ENCODE measurements around the gene CDH12.

The CDH12 gene

GRCh38 chr5:22560147-22560546 lies 293.0 kb downstream of the CDH12 start:
- H3K9ac ChIP-seq (ENCODE audit: low read length), result no peak overlapping the region
- no peak for TF ChIP-seq CTCF (IDR thresholded peaks at IDR 0.05; ENCODE audit: insufficient read depth, low read length, poor library complexity, severe bottlenecking)
- TF ChIP-seq EZH2phosphoT487 (conservative IDR thresholded peaks at IDR 0.05; ENCODE audit: low read length), result no peak

GRCh38 chr5:22557251-22557650 lies 295.9 kb downstream of the CDH12 start:
- H2AFZ ChIP-seq (ENCODE audit: low read depth, low read length, severe bottlenecking), result no peak overlapping the region
- H3K27ac ChIP-seq (ENCODE audit: low read depth, low read length), result no peak overlapping the region
- H3K9me2 ChIP-seq (replicated peaks; ENCODE audit: insufficient read depth, low read length), result no peaks in the 10 kb centered on the region
- no peaks in the 10 kb centered on the region for H3F3A ChIP-seq (ENCODE audit: insufficient read depth)
- H3K27me3 ChIP-seq (ENCODE audit: low read length), result no peaks in the 10 kb centered on the region
- no peak overlapping the region for H3K4me2 ChIP-seq (ENCODE audit: low read depth, low read length, poor library complexity, severe bottlenecking)
- H3K79me2 ChIP-seq (ENCODE audit: insufficient read depth, low read length), result no peaks in the 10 kb centered on the region
- H3K4me3 ChIP-seq (ENCODE audit: insufficient read depth, low read length, poor library complexity, severe bottlenecking), result no peak overlapping the region
- no peaks in the 10 kb centered on the region for H3K36me3 ChIP-seq (ENCODE audit: low read length)
- no peaks in the 10 kb centered on the region for H3K9me3 ChIP-seq (ENCODE audit: insufficient read depth, low read length)
- no peaks in the 10 kb centered on the region for H4K20me1 ChIP-seq (ENCODE audit: low read depth, low read length)
- TF ChIP-seq EZH2phosphoT487 (conservative IDR thresholded peaks at IDR 0.05; ENCODE audit: low read length), result no peak
- TF ChIP-seq CTCF (IDR thresholded peaks at IDR 0.05; ENCODE audit: insufficient read depth, low read length, poor library complexity, severe bottlenecking), result no peak
- H3K9ac ChIP-seq (ENCODE audit: low read length), result no peak overlapping the region

More at GRCh38 chr5:22560147-22560546, 293.0 kb downstream of the CDH12 start:
- Histone ChIP-seq H2AFZ (ENCODE audit: low read depth, low read length, severe bottlenecking) (peak overlapping the region; percentile 51), H3K9me2 (replicated peaks; ENCODE audit: insufficient read depth, low read length) (no peaks in the 10 kb centered on the region), H3K4me2 (ENCODE audit: low read depth, low read length, poor library complexity, severe bottlenecking) (no peak overlapping the region), H3K27me3 (ENCODE audit: low read length) (no peaks in the 10 kb centered on the region), H3K79me2 (ENCODE audit: insufficient read depth, low read length) (no peaks in the 10 kb centered on the region), H3F3A (ENCODE audit: insufficient read depth) (no peaks in the 10 kb centered on the region), H3K9me3 (ENCODE audit: insufficient read depth, low read length) (no peaks in the 10 kb centered on the region), H3K36me3 (ENCODE audit: low read length) (no peaks in the 10 kb centered on the region), H3K4me3 (ENCODE audit: insufficient read depth, low read length, poor library complexity, severe bottlenecking) (no peak overlapping the region), H3K27ac (ENCODE audit: low read depth, low read length) (no peak overlapping the region), H4K20me1 (ENCODE audit: low read depth, low read length) (no peaks in the 10 kb centered on the region)

- Histone ChIP-seq H3K36me3 (ENCODE audit: low read length) (no peaks in the 10 kb centered on the region), H3K9ac (ENCODE audit: low read length) (no peak overlapping the region), H3K4me3 (ENCODE audit: insufficient read depth, low read length, poor library complexity, severe bottlenecking) (no peak overlapping the region), H4K20me1 (ENCODE audit: low read depth, low read length) (no peaks in the 10 kb centered on the region), H3K9me2 (replicated peaks; ENCODE audit: insufficient read depth, low read length) (no peaks in the 10 kb centered on the region), H3K27me3 (ENCODE audit: low read length) (no peaks in the 10 kb centered on the region), H3K79me2 (ENCODE audit: insufficient read depth, low read length) (no peaks in the 10 kb centered on the region), H3F3A (ENCODE audit: insufficient read depth) (no peaks in the 10 kb centered on the region), H3K27ac (ENCODE audit: low read depth, low read length) (no peak overlapping the region), H2AFZ (ENCODE audit: low read depth, low read length, severe bottlenecking) (no peak overlapping the region), H3K4me2 (ENCODE audit: low read depth, low read length, poor library complexity, severe bottlenecking) (no peak overlapping the region), H3K9me3 (ENCODE audit: insufficient read depth, low read length) (no peaks in the 10 kb centered on the region)
- no peak for TF ChIP-seq EZH2phosphoT487 (conservative IDR thresholded peaks at IDR 0.05; ENCODE audit: low read length)
- no peak for TF ChIP-seq CTCF (IDR thresholded peaks at IDR 0.05; ENCODE audit: insufficient read depth, low read length, poor library complexity, severe bottlenecking)
These were observed 298.7 kb downstream of the CDH12 start for GRCh38 chr5:22554475-22554874.
